ENCODE results near the gene ABLIM3.

DNA sequence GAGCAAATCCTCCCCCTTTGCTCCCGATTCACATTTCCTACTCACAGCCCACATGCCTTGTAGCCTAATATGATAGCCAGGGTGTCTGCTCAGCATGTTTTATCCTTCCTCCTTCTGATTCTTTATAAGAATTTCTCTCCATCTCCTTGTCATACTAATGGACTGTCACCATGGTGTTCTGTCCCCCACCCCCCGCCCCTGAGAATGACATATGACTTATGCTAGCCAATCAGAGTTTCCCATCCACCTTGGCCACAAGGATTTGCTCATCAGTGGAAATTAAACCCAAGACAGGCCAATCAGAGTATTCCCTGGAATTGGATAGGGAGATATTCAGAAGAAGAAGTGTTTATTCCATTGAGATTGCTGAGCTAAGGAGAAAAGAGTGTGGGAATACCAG, 16.0 kb downstream of the ABLIM3 start:
- no peak for TF ChIP-seq CTCF (conservative IDR thresholded peaks at IDR 0.05; ENCODE audit: low read length)
- no peak for TF ChIP-seq EZH2phosphoT487 (IDR thresholded peaks at IDR 0.05; ENCODE audit: borderline replicate concordance, low read depth, low read length)

Data from OCI-LY7 (cell line).